ENCODE data around the gene PGAP2.
"Not testable (repeated sequence)": the region's sequence is repeated elsewhere in the genome, so short reads cannot be mapped to it uniquely, and the experiment has no call there.

Gene PGAP2

GRCh38 chr11:3775736-3776406, 32.5 kb upstream of the PGAP2 start:
- no peaks in the 10 kb centered on the region for H3K9me3 ChIP-seq (ENCODE audit: control insufficient read depth, low read length)
- no peak overlapping the region for H3K4me3 ChIP-seq (ENCODE audit: low read depth, low read length)
- H3K36me3 ChIP-seq (ENCODE audit: control insufficient read depth, insufficient read depth, low read length) = no peaks in the 10 kb centered on the region
- no peak overlapping the region for H3K27ac ChIP-seq
- H3K79me2 ChIP-seq = peaks cover 2% of the 10 kb centered on the region
- no peak overlapping the region for H2AFZ ChIP-seq
- TF ChIP-seq CTCF (IDR thresholded peaks at IDR 0.05) = no peak
- no peak overlapping the region for H3K9ac ChIP-seq
- no peaks in the 10 kb centered on the region for H3K27me3 ChIP-seq (ENCODE audit: control insufficient read depth, insufficient read depth, low read length)
- H3K4me2 ChIP-seq (ENCODE audit: low read length) = no peak overlapping the region
- H3K4me1 ChIP-seq = no peaks in the 10 kb centered on the region

- H3K4me3 ChIP-seq (ENCODE audit: low read depth, low read length) = no peak overlapping the region
- H2AFZ ChIP-seq = no peak overlapping the region
- H3K4me2 ChIP-seq (ENCODE audit: low read length) = no peak overlapping the region
- no peak overlapping the region for H3K9ac ChIP-seq
- TF ChIP-seq CTCF (IDR thresholded peaks at IDR 0.05) = no peak
- H3K79me2 ChIP-seq = peaks cover 4% of the 10 kb centered on the region
- no peaks in the 10 kb centered on the region for H3K36me3 ChIP-seq (ENCODE audit: control insufficient read depth, insufficient read depth, low read length)
- H3K27ac ChIP-seq = no peak overlapping the region
- H3K9me3 ChIP-seq (ENCODE audit: control insufficient read depth, low read length) = no peaks in the 10 kb centered on the region
- H3K27me3 ChIP-seq (ENCODE audit: control insufficient read depth, insufficient read depth, low read length) = no peaks in the 10 kb centered on the region
- H3K4me1 ChIP-seq = no peaks in the 10 kb centered on the region
These were observed 26.9 kb upstream of the PGAP2 start for GRCh38 chr11:3781423-3781822.

- Histone ChIP-seq H3K27me3 (ENCODE audit: control insufficient read depth, insufficient read depth, low read length) (no peaks in the 10 kb centered on the region), H3K4me3 (ENCODE audit: low read depth, low read length) (no peak overlapping the region), H3K9me3 (ENCODE audit: control insufficient read depth, low read length) (no peaks in the 10 kb centered on the region), H3K9ac (no peak overlapping the region), H3K4me1 (peaks cover 3% of the 10 kb centered on the region), H3K36me3 (ENCODE audit: control insufficient read depth, insufficient read depth, low read length) (no peaks in the 10 kb centered on the region), H3K4me2 (ENCODE audit: low read length) (no peak overlapping the region), H2AFZ (no peak overlapping the region), H3K79me2 (peaks cover 9% of the 10 kb centered on the region), H3K27ac (no peak overlapping the region)
- no peak for TF ChIP-seq CTCF (IDR thresholded peaks at IDR 0.05)
These were observed 25.4 kb upstream of the PGAP2 start for GRCh38 chr11:3782963-3783362.

- Histone ChIP-seq H3K36me3 (ENCODE audit: control insufficient read depth, insufficient read depth, low read length) (no peaks in the 10 kb centered on the region), H3K4me2 (ENCODE audit: low read length) (no peak overlapping the region), H3K4me1 (peaks cover 3% of the 10 kb centered on the region), H3K27ac (no peak overlapping the region), H3K27me3 (ENCODE audit: control insufficient read depth, insufficient read depth, low read length) (no peaks in the 10 kb centered on the region), H3K79me2 (peaks cover 10% of the 10 kb centered on the region), H3K9me3 (ENCODE audit: control insufficient read depth, low read length) (no peaks in the 10 kb centered on the region), H3K4me3 (ENCODE audit: low read depth, low read length) (no peak overlapping the region), H2AFZ (no peak overlapping the region), H3K9ac (no peak overlapping the region)
- TF ChIP-seq CTCF (IDR thresholded peaks at IDR 0.05) = no peak
These were observed 24.7 kb upstream of the PGAP2 start for GRCh38 chr11:3783611-3784010.

GRCh38 chr11:3786781-3787428, 21.5 kb upstream of the PGAP2 start:
- no peak overlapping the region for H3K4me3 ChIP-seq (ENCODE audit: low read depth, low read length)
- H3K27ac ChIP-seq = no peak overlapping the region
- no peak for TF ChIP-seq CTCF (IDR thresholded peaks at IDR 0.05)
- no peak overlapping the region for H2AFZ ChIP-seq
- H3K27me3 ChIP-seq (ENCODE audit: control insufficient read depth, insufficient read depth, low read length) = no peaks in the 10 kb centered on the region
- H3K9ac ChIP-seq = no peak overlapping the region
- peaks cover 3% of the 10 kb centered on the region for H3K4me1 ChIP-seq
- no peak overlapping the region for H3K4me2 ChIP-seq (ENCODE audit: low read length)
- H3K79me2 ChIP-seq = peaks cover 19% of the 10 kb centered on the region
- H3K36me3 ChIP-seq (ENCODE audit: control insufficient read depth, insufficient read depth, low read length) = no peaks in the 10 kb centered on the region
- no peaks in the 10 kb centered on the region for H3K9me3 ChIP-seq (ENCODE audit: control insufficient read depth, low read length)

- not testable (repeated sequence) for H3K4me3 ChIP-seq (ENCODE audit: low read depth, low read length); H3K4me1 ChIP-seq; H3K9ac ChIP-seq; H3K27ac ChIP-seq; H3K4me2 ChIP-seq (ENCODE audit: low read length); H3K27me3 ChIP-seq (ENCODE audit: control insufficient read depth, insufficient read depth, low read length); H2AFZ ChIP-seq; H3K9me3 ChIP-seq (ENCODE audit: control insufficient read depth, low read length); H3K36me3 ChIP-seq (ENCODE audit: control insufficient read depth, insufficient read depth, low read length)
- H3K79me2 ChIP-seq = peaks cover 46% of the 10 kb centered on the region
These were observed 14.0 kb upstream of the PGAP2 start for GRCh38 chr11:3794387-3794786.
